ENCODE measurements around the gene FHOD3.

GRCh38 chr18:36547544-36547943 lies 250.0 kb downstream of the FHOD3 start:
- TF ChIP-seq POLR2AphosphoS5 (IDR thresholded peaks at IDR 0.05; ENCODE audit: low read depth, low read length) (no peak), TAF1 (IDR thresholded peaks at IDR 0.05; ENCODE audit: low read depth, low read length) (no peak), POLR2A (IDR thresholded peaks at IDR 0.05; ENCODE audit: low read depth, low read length) (no peak), POU2F2 (IDR thresholded peaks at IDR 0.05; ENCODE audit: low read depth, low read length) (no peak)

All from GM12891 (cell line).